Activated CD4-positive, alpha-beta T cell treated with anti-CD3 and anti-CD28 coated beads for 36 hours (primary cell): ENCODE results near the gene ACAP2. TPM values are rescaled to one million over a fixed set of nuclear protein-coding genes. Genes with fewer than 3 reads are reported as not detected.
A peak's percentile ranks its signal among the peaks of the same experiment; 100 is the strongest.

Experiments used
- ATAC-seq: fragments of 200-7000 bp; cut with Tn5 transposase; one replicate; pipeline ENCODE4 v1.10.0; 2021; ENCODE audit warnings: mild to moderate bottlenecking, moderate library complexity
- CTCF ChIA-PET: fragments of 350-600 bp; sonication (Branson Sonifier 250); formaldehyde crosslinking; loops from one replicate; lab custom pipeline; 2021; ENCODE audit warnings: antibody characterized with exemption; lab: Charles Lee
- POLR2A ChIA-PET: fragments of 350-600 bp; sonication (Branson Sonifier 250); formaldehyde crosslinking; loops from one replicate; lab custom pipeline; 2021; ENCODE audit warnings: antibody characterized with exemption, inconsistent platforms; lab: Charles Lee
- DNase-seq: peaks from one replicate; pipeline ENCODE4 v3.0.0-alpha.2; 2020
- H3K27ac Mint-ChIP-seq: one replicate; pipeline ENCODE4 v1.8.0; 2021; ENCODE audit warnings: mixed read lengths
- H3K27me3 Mint-ChIP-seq: one replicate; pipeline ENCODE4 v1.8.0; 2021; ENCODE audit warnings: mixed read lengths
- H3K36me3 Mint-ChIP-seq: one replicate; pipeline ENCODE4 v1.8.0; 2021; ENCODE audit warnings: low read depth, mixed read lengths
- H3K4me1 Mint-ChIP-seq: one replicate; pipeline ENCODE4 v1.8.0; 2021; ENCODE audit warnings: mixed read lengths
- H3K4me3 Mint-ChIP-seq: one replicate; pipeline ENCODE4 v1.8.0; 2021; ENCODE audit warnings: mild to moderate bottlenecking, moderate library complexity, mixed read lengths
- H3K9me3 Mint-ChIP-seq: one replicate; pipeline ENCODE4 v1.8.0; 2021; ENCODE audit warnings: low read depth, mixed read lengths
- intact Hi-C, 2 experiments: fragments of 100-400 bp; cut with DNase I in 1 of 2; cut with micrococcal nuclease in 1 of 2; formaldehyde crosslinking; loops; one replicate each; pipeline versions ENCODE4 v1.14.2 to v1.15.1; 2022 to 2024; cut with DNase I, micrococcal nuclease
- total RNA-seq, 2 experiments: library from RNA; stranded (reverse); gene quantifications; one replicate each; pipeline ENCODE4 v1.2.3, GENCODE V29; 2021

ACAP2 gene
- total RNA-seq, 2 experiments from 2014 or later, result 43.7 to 51.9 TPM

- peak overlapping the region; percentile 84 for H3K4me3 Mint-ChIP-seq
- intact Hi-C loops, result loop anchor here (2.0 to 10.0 kb wide), 6 partner anchors 245 to 637 kb away; no protein-coding TSS in a partner anchor
- DNase-seq (peak; percentile 70), ATAC-seq (no peak)
- peaks cover 5% of the 10 kb centered on the region for H3K36me3 Mint-ChIP-seq
- CTCF ChIA-PET, result interaction anchor here (0.6 to 6.6 kb wide), 29 partner anchors 8 to 598 kb away, joined by 3 to 113 read pairs (median 4); partner anchors contain the start of genes ACAP2, LSG1 and PPP1R2
- no peaks in the 10 kb centered on the region for H3K27me3 Mint-ChIP-seq
- POLR2A ChIA-PET, result interaction anchor here (0.6 to 2.5 kb wide), 7 partner anchors 8 to 584 kb away, joined by 3 to 9 read pairs (median 7); partner anchors contain the start of genes FAM43A and PPP1R2
- peaks cover 17% of the 10 kb centered on the region for H3K4me1 Mint-ChIP-seq
- peak overlapping the region; percentile 73 for H3K27ac Mint-ChIP-seq
- no peaks in the 10 kb centered on the region for H3K9me3 Mint-ChIP-seq
These were observed 172.6 kb downstream of the ACAP2 start for GRCh38 chr3:195270079-195270816.

- Mint-ChIP-seq H3K27ac (peak overlapping the region; percentile 73), H3K27me3 (no peaks in the 10 kb centered on the region), H3K9me3 (no peaks in the 10 kb centered on the region), H3K4me1 (peaks cover 17% of the 10 kb centered on the region), H3K4me3 (peak overlapping the region; percentile 84), H3K36me3 (peaks cover 6% of the 10 kb centered on the region)
- ATAC-seq, result no peak
- ChIA-PET POLR2A (interaction anchor here (0.6 to 2.5 kb wide), 2 partner anchors 9 to 583 kb away, joined by 7 to 9 read pairs; partner anchors contain the start of gene FAM43A), CTCF (interaction anchor here (0.5 to 6.6 kb wide), 18 partner anchors 9 to 635 kb away, joined by 3 to 113 read pairs (median 4); partner anchors contain the start of genes LSG1 and PPP1R2)
- intact Hi-C loops, result loop anchor here (2.0 to 10.0 kb wide), 6 partner anchors 245 to 637 kb away; no protein-coding TSS in a partner anchor
- no peak for DNase-seq
These were observed 173.3 kb downstream of the ACAP2 start for GRCh38 chr3:195269375-195270078.

DNA sequence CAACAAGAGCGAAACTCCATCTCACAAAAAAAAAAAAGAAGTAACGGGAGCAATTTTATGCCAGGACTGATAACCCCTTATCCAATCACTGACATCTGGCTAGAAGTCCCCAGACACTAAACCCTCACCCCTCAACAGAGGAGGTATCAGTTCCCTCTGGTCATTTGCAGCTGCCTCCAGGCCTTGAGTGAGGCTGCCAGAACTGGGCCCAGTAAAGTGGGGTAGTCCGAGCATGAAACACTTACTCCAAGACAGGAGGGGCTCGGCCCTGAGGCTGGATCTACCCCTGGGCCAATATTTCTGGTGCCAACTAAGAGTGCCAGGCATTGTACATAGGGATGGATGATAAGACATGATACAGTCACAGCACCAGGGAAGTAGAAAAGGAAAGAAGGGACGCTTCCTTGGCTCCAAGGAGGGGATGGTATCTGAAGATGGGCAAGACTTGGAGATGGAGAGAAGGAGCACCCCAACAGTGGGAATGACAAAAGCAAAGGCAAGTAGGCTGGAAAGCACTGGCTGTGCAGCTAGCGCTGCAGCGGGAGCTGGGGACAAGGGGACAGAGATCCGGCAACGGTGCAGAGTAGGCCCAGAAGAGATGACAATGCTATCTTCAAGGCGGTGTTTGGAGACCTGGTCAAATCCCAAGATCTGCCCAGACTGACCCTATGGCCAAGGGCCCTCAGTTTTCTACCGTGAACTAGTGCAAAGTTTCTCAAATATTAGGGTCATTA lies 174.1 kb downstream of the ACAP2 start:
- Mint-ChIP-seq H3K27me3 (no peaks in the 10 kb centered on the region), H3K36me3 (peaks cover 6% of the 10 kb centered on the region), H3K27ac (no peak overlapping the region), H3K9me3 (no peaks in the 10 kb centered on the region), H3K4me3 (peak overlapping the region; percentile 84), H3K4me1 (peaks cover 17% of the 10 kb centered on the region)
- ATAC-seq (no peak), DNase-seq (no peak)
- intact Hi-C loops, result no loop called here
- ChIA-PET POLR2A (no interaction called here), CTCF (interaction anchor here (0.5 to 6.6 kb wide), 9 partner anchors 8 to 635 kb away, joined by 3 to 113 read pairs (median 3); no protein-coding TSS in a partner anchor)

- intact Hi-C loops, result no loop called here
These were observed 175.7 kb downstream of the ACAP2 start for GRCh38 chr3:195267096-195267495.

GRCh38 chr3:195266428-195266827 lies 176.4 kb downstream of the ACAP2 start:
- intact Hi-C loops, result no loop called here
- no peak overlapping the region for H3K27ac Mint-ChIP-seq
- H3K9me3 Mint-ChIP-seq, result no peaks in the 10 kb centered on the region
- no peaks in the 10 kb centered on the region for H3K27me3 Mint-ChIP-seq
- ChIA-PET CTCF (interaction anchor here (0.9 kb wide), 1 partner anchor 595 kb away, joined by 3 read pairs; no protein-coding TSS in a partner anchor), POLR2A (no interaction called here)
- H3K4me3 Mint-ChIP-seq, result no peak overlapping the region
- DNase-seq, result no peak
- peaks cover 15% of the 10 kb centered on the region for H3K4me1 Mint-ChIP-seq
- H3K36me3 Mint-ChIP-seq, result peaks cover 6% of the 10 kb centered on the region
- ATAC-seq, result no peak

More at GRCh38 chr3:195267096-195267495, 175.7 kb downstream of the ACAP2 start:
- Mint-ChIP-seq H3K9me3 (no peaks in the 10 kb centered on the region), H3K27ac (no peak overlapping the region), H3K36me3 (peaks cover 6% of the 10 kb centered on the region), H3K4me1 (peaks cover 17% of the 10 kb centered on the region), H3K4me3 (no peak overlapping the region), H3K27me3 (no peaks in the 10 kb centered on the region)
- ChIA-PET POLR2A (no interaction called here), CTCF (no interaction called here)
- no peak for DNase-seq
- no peak for ATAC-seq

- CTCF ChIA-PET, result interaction anchor here (0.5 to 1.0 kb wide), 4 partner anchors 186 to 594 kb away, joined by 3 to 4 read pairs (median 3); no protein-coding TSS in a partner anchor
- ATAC-seq (no peak), DNase-seq (no peak)
- Mint-ChIP-seq H3K4me3 (no peak overlapping the region), H3K27ac (no peak overlapping the region), H3K9me3 (no peaks in the 10 kb centered on the region), H3K4me1 (peaks cover 22% of the 10 kb centered on the region), H3K27me3 (no peaks in the 10 kb centered on the region), H3K36me3 (peaks cover 6% of the 10 kb centered on the region)
- POLR2A ChIA-PET, result no interaction called here
- intact Hi-C loops, result no loop called here
These were observed 177.3 kb downstream of the ACAP2 start for GRCh38 chr3:195265363-195265976.

- ATAC-seq (no peak), DNase-seq (no peak)
- intact Hi-C loops, result loop anchor here in 1 of 2 experiments (5.0 kb wide), 2 partner anchors 372 to 932 kb away; no protein-coding TSS in a partner anchor
- Mint-ChIP-seq H3K27ac (no peak overlapping the region), H3K9me3 (no peaks in the 10 kb centered on the region), H3K36me3 (peaks cover 6% of the 10 kb centered on the region), H3K4me1 (peaks cover 12% of the 10 kb centered on the region), H3K27me3 (no peaks in the 10 kb centered on the region), H3K4me3 (no peak overlapping the region)
- ChIA-PET CTCF (interaction anchor here (1.2 kb wide), 2 partner anchors 9 to 581 kb away, joined by 3 to 7 read pairs; no protein-coding TSS in a partner anchor), POLR2A (interaction anchor here (0.6 kb wide), 1 partner anchor 96 kb away, joined by 4 read pairs; no protein-coding TSS in a partner anchor)
These were observed 178.8 kb downstream of the ACAP2 start for GRCh38 chr3:195263925-195264600.

GRCh38 chr3:195263193-195263924 lies 179.5 kb downstream of the ACAP2 start:
- Mint-ChIP-seq H3K9me3 (no peaks in the 10 kb centered on the region), H3K27me3 (no peaks in the 10 kb centered on the region), H3K4me1 (peaks cover 15% of the 10 kb centered on the region), H3K4me3 (no peak overlapping the region), H3K36me3 (peaks cover 6% of the 10 kb centered on the region), H3K27ac (no peak overlapping the region)
- ATAC-seq (no peak), DNase-seq (no peak)
- intact Hi-C loops, result loop anchor here in 1 of 2 experiments (5.0 kb wide), 2 partner anchors 371 to 931 kb away; no protein-coding TSS in a partner anchor
- ChIA-PET POLR2A (no interaction called here), CTCF (interaction anchor here (1.2 to 2.2 kb wide), 6 partner anchors 7 to 592 kb away, joined by 3 to 9 read pairs (median 7); partner anchors contain the start of genes LSG1 and XXYLT1)

- ChIA-PET POLR2A (interaction anchor here (0.6 kb wide), 1 partner anchor 473 kb away, joined by 5 read pairs; no protein-coding TSS in a partner anchor), CTCF (interaction anchor here (0.9 to 2.2 kb wide), 9 partner anchors 8 to 590 kb away, joined by 3 to 32 read pairs (median 7); partner anchors contain the start of genes LSG1 and XXYLT1)
- H3K36me3 Mint-ChIP-seq, result peaks cover 4% of the 10 kb centered on the region
- intact Hi-C loops, result loop anchor here in 1 of 2 experiments (2.0 to 5.0 kb wide), 6 partner anchors 79 to 930 kb away; partner anchors contain the start of gene ATP13A3
- no peak for DNase-seq
- no peak overlapping the region for H3K4me3 Mint-ChIP-seq
- peaks cover 15% of the 10 kb centered on the region for H3K4me1 Mint-ChIP-seq
- no peaks in the 10 kb centered on the region for H3K9me3 Mint-ChIP-seq
- no peak for ATAC-seq
- no peaks in the 10 kb centered on the region for H3K27me3 Mint-ChIP-seq
- H3K27ac Mint-ChIP-seq, result no peak overlapping the region
These were observed 180.9 kb downstream of the ACAP2 start for GRCh38 chr3:195261925-195262324.
